ENCODE results near the gene BEST4. TPM values are rescaled to one million over a fixed set of nuclear protein-coding genes. Genes with fewer than 3 reads are reported as not detected.

The BEST4 gene
- total RNA-seq, 1 donor from 2014 or later, result 0.12 TPM

DNA sequence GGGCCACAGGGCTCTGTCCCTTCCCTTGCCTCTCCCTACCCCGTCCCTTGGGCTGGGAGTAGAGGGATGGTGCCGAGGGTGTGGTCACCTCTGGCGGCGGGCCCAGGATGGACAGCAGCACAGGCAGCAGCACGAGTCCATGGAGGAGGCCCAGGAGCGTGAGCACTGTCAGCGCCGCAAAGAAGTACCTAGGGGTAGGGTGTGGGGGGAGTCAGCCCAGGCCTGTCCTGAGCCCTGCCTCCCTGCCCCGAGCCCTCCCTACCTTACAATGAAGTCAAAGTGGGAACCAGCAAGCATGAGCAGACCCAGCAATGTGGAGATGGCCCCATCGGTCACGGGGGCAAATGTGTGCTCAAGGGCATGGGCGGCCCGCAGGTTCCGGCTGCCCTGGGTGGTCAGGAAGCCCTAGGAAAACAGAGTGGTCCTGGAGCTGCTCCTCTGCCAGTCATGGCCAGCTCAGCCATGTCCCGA is 35.0 kb upstream of the BEST4 start:
- no peak for DNase-seq (ENCODE audit: low read depth)
- no peak for TF ChIP-seq CTCF (conservative IDR thresholded peaks at IDR 0.05; ENCODE audit: low read depth, low read length)
- no peak overlapping the region for H3K4me3 ChIP-seq (ENCODE audit: low read depth, low read length)

DNA sequence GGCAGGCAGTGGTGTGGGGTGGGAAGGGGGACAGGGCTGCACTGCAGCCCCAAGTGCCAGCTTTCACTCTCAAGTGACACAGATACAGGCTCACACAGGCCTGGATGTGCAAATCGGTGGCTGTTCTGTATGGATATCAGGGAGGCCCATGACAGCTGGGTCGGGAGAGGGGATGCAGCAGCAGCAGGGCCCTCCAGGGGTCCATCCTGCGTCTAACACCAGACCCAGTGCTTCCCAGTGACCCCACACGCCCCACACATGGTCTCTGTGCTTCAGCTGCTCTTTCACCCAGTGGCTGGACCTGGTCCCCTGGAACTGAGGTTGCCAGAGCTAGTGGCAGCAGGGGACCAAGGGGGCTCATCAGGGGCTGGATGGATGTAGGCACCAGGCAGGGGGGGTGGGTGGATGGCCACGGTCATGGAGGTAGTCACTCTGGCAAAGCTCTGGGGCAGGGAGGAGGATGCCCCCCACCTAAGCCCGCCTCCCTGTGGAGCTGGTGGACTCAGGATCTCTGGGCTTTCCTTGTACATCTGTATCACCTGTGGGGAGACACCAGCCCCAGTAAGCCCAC is 34.2 kb upstream of the BEST4 start:
- no peak for DNase-seq (ENCODE audit: low read depth)
- no peak overlapping the region for H3K4me3 ChIP-seq (ENCODE audit: low read depth, low read length)
- no peak for TF ChIP-seq CTCF (conservative IDR thresholded peaks at IDR 0.05; ENCODE audit: low read depth, low read length)

DNA sequence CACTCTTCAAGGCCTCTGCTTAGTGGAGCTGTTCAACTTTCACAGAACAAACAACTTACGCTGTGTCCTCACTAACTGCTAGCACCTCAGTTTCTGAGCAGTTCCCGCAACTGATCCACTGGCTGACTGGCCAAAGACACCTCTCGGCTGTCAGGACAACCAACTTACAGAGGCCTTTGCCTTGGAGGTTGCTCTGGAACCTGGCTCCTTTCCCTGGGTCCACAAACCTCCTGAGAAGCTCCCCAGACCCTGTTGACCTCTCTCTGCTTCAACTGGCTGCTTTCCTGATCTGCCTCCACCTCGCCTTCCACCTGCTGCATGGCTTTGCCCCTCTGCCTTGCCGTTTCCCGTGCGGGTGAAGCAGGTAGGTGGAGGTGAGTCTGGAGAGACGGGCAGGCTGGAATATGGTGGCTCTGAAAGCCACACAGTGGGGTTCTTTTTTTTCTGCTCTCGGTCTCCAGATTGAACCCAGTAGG is 33.3 kb upstream of the BEST4 start:
- TF ChIP-seq CTCF (conservative IDR thresholded peaks at IDR 0.05; ENCODE audit: low read depth, low read length), result no peak

DNA sequence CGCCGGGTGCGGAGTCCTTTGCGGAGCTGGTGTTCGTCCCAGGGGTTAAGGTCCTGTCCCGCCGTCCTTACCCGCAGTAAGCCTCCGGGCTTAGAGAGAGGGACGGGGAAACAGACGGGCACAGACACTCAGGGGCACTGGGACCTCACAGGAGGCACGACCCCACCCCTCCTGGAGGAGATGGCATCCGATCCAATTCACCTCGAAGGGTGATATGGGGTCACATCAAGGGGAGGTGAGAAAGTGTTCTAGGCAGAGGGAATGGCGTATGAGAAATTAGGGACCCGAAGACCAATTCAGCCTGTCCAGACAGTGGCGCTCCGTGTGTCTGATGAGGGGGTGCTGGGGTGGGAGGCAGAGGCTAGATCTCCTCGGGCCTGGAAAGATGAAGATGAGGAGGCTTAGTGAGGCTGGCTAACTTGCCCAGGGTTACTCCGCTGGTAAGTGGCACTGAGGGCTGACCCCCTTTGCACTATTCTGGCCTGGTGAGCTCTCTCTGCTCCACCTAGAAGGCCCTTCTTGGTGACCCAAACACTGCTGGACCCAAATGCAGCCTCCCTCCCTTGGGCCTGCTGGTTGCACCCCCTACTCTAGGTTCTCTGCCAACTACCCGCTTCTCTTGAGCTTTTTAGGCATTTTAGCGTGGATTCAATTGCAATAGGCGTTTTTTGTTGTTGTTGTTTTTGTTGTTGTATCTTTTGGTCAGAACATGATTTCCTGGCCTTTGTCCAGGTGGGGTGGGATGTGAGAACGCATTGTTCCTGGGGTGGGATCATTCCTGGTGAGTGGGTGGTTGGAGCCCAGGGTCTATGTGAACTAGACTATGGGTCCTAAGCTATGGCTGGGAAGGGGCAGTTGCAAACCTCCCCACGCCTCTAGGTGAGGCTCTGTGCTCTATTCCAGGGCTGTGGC is 32.6 kb upstream of the BEST4 start:
- TF ChIP-seq CTCF (conservative IDR thresholded peaks at IDR 0.05; ENCODE audit: low read depth, low read length), result no peak
- DNase-seq (ENCODE audit: low read depth), result no peak

More for the DNA sequence above, 33.3 kb upstream of the BEST4 start:
- DNase-seq (ENCODE audit: low read depth), result no peak
- H3K4me3 ChIP-seq (ENCODE audit: low read depth, low read length), result no peak overlapping the region

GRCh38 chr1:44819608-44820327 is 31.8 kb upstream of the BEST4 start:
- H3K4me3 ChIP-seq (ENCODE audit: low read depth, low read length), result peak overlapping the region; percentile 49
- DNase-seq (ENCODE audit: low read depth), result peak; percentile 95
- no peak for TF ChIP-seq CTCF (conservative IDR thresholded peaks at IDR 0.05; ENCODE audit: low read depth, low read length)

More for the DNA sequence above, 32.6 kb upstream of the BEST4 start:
- H3K4me3 ChIP-seq (ENCODE audit: low read depth, low read length), result peak overlapping the region; percentile 49

- no peak for DNase-seq (ENCODE audit: low read depth)
- H3K4me3 ChIP-seq (ENCODE audit: low read depth, low read length), result peak overlapping the region; percentile 47
- peak; percentile 7 for TF ChIP-seq CTCF (conservative IDR thresholded peaks at IDR 0.05; ENCODE audit: low read depth, low read length)
These were observed 31.2 kb upstream of the BEST4 start for GRCh38 chr1:44819196-44819607.
